ENCODE results near the gene SLAMF9.
"Not testable (repeated sequence)": the region's sequence is repeated elsewhere in the genome, so short reads cannot be mapped to it uniquely, and the experiment has no call there.

Gene SLAMF9

DNA sequence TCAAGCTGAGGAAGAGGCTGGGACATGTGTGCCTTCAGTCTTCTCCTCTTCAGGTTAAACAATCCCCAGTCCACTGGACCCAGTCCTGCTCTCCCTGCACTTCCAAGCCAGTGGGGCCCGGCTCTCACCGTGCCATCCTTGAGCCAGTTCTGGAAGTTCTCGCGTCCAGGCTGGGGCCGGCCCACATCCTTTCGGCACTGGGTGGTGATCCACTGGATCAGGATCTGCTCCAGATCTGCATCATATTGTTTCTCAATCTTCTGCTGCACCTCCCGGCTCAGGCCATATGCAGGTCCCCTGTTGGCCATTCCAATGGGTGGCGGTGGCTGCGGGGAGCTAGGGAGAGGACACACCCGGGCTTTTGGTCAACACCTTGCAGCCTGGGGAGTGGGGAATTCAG lies 33.8 kb downstream of the SLAMF9 start:
- no peak for DNase-seq

DNA sequence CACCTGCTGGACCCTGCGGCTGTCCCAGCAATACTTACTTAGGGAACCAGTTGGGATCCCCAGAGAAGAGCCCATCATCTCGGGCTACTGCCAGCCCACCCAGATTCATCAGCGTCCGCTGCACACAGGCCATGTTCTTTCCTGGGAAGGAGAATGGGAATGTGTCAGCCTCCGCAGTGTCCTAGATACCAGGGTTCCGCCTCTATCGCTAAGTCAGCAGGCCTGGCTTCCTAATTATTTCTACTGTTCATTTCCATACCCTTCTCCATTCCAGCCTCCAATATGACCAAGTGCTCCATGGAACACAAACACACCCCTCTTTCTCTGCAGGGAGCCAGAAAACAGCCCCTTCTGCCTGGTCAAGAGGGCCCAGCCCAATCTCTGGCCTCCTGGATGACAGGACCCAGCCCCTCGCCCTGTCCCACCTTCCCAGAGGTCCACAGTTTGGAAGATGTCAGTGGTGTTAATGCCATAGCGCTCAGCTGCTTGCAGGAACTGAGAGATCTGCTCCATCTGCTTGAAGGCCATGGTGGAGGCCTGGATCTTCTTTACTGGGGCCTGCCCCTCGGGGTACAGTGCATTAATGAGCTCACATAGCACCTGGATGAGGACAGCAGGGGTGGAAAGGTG lies 34.7 kb downstream of the SLAMF9 start:
- DNase-seq = no peak

DNA sequence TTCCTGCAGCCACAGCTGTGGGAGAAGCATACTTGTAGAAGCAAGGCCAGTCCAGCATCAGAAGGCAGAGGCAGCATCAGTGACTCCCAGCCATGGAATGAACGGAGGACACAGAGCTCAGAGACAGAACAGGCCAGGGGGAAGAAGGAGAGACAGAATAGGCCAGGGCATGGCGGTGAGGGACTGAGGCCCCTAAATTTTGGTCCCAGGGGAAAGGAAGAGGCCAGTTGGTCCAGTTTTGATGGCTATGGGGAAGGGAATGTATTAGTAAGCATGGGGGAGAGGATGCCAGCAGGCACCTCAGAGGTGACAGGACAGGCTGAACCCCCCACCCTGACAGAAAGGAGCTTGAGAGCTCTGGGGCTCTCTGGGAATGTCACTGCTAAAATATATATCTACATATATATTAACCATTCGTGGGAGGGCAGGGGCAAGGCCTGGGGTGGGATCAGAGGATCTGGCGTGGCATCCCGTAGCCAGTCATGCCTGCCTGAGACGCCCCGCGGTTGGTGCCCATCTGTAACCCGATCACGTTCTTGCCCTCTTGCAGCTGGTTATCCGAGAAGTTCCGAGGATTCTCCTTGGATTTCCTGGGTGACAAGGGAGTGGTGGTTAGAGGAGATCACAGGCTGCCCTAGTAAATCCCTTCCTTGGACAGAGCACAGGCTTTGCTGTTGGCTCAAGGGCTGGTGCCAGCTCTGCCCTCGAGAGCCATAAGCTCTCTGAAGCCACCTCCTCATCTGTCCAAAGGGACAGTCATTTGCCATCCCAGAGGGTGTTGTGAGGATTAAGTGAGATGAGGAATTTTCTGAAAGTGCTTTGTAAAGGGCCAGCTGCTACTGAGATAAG lies 35.5 kb downstream of the SLAMF9 start:
- DNase-seq = peak in 1 of 2 donors; percentile 14

DNA sequence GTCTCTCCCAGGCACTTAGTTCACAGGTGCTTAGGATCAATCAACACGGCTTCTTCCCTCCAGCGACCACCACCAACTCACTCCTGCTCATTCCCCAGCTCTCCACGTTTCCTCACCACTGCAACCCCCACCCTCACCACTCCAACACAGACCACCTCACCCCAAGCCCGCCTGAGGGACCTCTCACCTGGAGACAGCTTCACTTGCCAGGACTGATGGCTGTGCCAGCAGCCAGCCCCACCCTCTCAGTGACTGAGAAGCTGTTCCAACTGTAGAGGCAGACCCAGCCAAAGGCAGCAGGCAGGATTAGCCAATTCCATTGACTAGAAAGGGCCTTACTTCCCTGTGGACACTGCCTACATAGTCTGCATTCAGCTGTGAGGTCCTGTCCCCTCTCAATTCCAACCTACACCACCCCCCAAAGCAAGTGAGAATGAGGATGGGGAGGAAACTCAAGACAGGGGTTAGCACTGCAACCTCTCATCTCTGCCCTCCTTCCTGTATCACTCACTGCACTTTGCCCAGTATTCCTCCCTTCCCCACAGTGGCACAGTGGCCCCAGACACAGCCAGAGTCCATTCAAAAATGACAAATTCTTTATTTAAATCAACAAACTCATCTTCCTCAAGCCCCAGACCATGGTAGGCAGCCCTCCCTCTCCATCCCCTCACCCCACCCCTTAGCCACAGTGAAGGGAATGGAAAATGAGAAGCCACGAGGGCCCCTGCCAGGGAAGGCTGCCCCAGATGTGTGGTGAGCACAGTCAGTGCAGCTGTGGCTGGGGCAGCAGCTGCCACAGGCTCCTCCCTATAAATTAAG lies 36.3 kb downstream of the SLAMF9 start:
- peak in 1 of 2 donors; percentile 19 for DNase-seq

DNA sequence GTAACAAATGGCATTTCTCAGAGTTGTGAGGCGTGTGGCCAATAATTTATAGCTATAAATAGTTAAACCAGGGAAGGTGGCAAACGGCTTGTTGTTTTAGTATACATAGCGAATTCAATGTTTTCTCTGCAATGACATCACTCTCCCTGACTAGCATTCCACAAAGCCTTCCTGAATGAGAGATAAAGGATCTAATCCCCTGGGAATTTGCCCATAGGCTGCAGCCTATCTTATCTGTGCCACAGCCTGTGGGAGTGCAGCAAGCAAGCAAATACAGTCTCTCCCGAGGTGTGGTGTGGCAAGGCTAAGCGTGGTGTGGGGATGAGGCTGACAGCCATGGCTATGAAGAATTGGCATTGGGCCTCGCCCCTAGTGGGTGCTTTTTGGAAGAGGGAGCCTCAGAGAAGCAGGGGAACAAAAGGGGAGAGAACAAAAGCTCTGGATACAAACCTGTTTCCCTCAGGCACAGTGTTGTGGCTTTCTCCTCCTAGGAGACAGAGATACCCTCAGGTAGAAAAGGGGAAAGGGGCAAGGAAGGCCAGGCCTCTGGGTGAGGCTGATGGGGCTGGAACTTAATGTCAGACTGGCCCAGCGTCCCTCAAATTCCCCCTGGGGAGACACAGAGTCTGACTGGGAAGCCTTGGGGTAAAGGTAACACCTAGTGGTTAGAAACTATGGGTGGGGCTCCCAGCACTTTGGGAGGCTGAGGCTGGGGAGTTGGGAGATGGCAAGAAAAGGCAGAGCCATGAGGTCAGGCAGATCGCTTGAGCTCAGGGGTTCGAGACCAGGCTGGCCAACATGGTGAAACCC lies 37.6 kb downstream of the SLAMF9 start:
- DNase-seq = peak in 1 of 2 donors; percentile 21

DNA sequence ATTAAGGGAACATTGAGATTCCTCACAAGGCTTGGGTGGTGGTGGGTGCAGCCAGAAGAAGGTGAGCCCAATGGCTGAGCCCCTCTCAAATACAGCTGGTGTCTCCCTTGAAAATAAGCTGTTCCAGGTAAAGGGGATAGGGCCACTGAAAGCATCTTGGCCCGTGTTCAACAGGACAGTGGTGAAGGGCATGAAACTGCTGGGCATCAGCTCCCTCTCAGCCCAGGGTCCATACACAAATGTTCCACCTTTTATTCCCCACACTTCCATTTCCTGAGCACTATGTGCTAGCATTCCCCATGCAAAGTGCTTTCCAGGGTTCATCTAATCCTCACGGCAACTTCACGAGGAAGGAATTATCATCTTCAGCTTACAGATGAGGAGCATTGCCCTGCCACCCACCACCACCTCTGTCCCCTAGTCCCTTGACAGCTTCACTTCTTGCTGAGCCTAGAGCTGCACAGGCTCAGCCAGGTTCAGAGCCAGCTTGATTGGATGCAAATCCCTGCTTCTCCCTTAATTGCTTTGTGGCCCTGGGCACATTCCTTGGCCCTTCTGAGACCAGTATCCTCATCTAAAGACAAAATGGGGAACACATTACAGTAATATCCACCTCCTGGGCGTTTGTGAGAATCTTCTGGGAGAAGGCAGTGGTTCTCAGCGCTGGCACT lies 38.3 kb downstream of the SLAMF9 start:
- DNase-seq = peak in 1 of 2 donors; percentile 22

DNA sequence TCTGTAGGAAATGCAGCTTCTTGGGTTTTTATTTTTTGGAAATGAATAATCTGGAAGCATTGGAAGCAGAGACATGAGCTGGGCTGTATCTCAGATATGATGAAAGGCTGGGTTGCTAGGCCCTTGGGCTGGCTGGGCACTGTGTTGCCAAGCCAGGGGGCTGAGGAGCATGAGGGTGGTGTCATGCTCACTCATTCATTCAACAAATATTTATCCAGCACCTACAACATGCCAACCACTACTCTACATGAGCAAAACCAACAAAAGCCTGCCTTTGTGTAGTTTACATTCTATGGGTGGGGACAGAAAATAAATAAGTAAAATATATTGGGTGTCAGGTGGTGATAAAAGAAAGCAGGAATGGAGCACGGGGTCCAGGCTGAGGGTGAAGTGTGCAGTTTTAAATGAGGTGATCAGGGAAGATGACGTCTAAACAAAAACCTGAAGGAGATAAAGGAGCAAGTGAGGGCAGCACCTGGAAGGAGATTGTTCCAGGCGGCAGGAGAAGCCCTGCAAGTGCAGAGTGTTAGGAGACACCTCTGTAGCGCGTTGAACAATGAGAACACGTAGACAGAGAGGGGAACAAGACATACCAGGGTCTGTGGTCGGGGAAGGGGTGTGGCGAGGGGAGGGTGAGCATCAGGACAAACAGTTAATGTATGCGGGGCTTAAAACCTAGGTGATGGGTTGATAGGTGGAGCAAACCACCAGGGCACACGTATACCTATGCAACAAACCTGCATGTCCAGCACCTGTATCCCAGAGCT lies 39.6 kb downstream of the SLAMF9 start:
- DNase-seq = peak in 1 of 2 donors; percentile 14

DNA sequence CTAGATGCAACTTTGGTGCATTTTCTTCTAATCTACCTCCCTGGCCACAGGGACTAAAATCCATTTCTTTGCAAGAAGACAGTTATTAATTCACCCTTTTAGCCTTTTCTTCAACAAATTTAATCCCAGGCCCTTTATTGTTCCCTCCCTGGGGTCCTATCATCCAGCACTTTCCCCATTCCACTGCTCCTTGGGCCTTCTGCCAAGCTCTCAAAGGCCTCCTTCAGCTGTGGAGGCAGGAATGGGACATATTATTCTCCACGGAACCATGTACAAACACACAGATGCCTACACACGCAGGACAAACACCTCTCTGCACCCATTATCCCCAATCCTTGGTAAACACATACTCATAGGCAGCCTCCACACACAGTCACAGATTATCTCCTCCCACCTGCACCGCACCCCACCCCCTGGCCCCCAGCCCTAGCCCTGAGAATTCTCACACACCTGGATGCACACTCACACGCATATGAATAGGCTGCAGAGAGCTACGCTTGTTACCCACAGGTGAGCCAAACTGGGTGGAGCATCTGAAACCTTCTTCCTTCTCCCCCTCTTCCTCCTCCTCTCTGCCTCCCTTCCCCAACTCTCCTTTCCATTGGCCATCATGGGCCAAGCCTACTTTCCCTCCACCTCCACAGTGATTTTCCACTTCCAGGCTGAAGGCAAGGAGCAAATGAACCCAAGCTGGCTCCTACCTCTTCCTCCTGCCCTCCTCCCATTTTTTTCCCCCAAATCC lies 40.4 kb downstream of the SLAMF9 start:
- DNase-seq = peak in 1 of 2 donors; percentile 29

DNA sequence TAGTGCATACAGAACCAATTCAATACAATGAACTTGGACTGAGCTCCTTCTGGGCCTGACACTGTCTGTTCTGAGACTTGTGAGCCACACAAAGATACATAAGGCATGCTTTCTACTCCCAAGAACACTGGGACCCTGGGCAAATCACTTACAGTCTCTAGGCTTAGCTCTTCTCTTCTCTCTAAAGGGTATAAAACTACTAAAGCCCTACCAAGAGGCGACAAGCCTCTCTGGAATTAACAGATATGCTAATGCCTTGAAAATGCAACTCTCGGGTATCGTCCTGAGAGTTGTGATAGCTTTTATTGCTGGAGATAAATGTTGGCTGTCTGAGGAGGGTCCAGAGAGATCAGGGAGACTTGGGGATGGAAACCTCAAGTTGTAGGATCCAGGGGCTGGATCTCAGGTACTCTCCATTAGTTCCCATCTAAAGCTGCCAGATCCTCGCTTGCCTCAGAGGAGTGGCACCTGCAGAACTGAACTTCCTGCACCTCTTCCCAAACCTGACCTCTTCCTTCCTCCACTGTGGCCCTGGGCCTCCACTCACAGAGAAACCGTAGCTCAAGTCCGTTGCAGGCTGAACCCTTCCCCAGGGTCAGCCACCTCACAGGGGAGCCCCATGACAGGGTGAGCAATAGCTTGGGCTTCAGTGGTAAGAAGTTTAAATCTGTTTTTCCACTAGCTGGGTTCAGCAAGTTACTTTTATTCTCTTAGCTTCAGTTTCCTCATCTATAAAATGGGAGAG lies 42.5 kb downstream of the SLAMF9 start:
- DNase-seq = peak in 1 of 2 donors; percentile 31

DNA sequence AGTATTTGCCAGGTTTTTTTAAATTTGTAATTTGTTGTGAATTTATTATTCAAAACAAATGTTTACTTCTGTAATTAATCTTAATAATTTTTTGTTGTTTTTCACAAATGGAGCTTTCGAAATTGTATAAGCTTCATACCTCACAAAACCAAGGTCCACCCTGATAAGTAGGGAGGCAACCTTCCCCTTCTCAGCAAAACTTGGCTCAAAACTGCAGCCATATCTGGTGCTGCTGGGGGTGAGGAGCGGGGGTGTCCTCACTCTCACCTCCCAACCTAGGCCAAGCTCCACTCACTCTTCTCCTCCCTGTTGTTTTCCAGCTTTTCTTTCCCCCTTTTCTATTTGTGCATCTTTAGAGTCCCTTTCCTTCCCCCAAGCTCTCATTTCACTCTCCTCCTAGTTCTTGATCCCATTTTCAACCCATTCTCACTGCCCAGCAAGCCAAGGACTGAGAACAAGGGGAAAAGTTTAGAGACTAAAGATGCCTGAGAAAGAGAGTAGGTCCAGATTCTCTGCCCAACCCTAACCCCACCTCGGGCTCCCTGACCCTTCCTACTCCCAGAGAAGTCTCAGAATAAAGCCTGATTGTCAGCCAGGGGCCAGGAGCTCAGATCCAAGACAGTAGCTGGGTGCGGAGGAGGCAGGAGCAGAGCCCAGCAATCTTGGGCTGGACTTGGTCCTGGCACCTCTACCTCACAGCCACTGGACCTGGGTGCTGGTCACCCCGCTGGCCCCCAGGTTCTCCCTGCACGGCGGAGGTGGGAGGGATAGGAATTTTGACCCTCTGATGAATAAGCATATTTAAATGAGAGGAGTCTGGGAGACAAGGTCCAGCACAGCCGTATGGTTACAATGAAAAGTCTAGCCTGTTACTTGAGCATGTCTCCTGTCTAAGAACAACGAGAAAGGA lies 45.8 kb downstream of the SLAMF9 start:
- no peak for DNase-seq

DNA sequence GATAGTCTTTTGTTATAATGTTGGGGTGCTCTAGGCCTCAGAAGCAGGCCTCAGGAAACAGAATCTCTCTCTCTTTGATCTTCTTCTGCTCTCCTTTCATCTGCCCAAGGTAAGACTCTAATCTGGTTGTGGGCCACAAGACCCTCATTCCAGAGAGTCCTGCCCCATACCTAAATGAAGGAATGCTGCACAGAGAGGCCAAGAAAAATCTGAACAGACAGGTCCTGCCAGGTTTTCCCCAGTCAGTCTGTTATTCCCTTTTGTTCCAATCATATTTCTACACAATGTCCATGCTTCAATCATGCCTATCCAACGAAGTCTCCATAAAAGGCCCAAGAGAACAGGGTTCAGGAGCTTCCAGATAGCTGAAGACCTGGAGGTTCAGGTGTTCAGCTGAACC lies 47.1 kb downstream of the SLAMF9 start:
- no peak for DNase-seq

DNA sequence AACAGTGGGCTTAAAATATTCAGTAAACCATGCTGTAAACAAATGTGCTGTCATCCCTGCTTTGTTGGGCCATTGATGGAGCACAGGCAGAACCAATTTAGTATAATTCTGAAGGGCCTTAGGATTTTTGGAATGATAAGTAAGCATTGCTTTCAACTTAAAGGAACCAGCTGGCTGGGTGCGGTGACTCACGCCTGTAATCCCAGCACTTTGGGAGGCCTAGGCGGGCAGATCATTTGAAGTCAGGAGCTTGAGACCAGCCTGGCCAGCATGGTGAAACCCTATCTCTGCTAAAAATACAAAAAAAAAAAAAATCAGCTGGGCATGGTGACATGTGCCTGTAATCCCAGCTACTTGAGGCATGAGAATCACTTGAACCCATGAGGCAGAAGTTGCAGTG lies 50.0 kb downstream of the SLAMF9 start:
- DNase-seq = not testable (repeated sequence)

DNA sequence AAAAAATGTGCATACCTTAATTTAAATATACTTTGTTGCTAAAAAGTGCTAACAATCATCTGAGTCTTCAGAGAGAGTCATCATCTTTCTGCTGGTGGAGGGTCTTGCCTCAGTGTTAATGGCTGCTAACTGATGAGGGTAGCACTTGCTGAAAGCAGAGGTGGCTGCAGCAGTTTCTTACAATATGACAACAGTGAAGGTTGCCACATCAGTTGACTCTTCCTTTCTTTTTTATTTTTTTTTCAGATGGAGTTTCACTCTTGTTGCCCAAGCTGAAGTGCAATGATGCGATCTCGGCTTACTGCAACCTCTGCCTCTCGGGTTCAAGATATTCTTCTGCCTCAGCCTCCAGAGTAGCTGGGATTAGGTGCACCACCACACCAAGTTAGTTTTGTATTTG lies 51.5 kb downstream of the SLAMF9 start:
- no peak for DNase-seq

Data from CD4-positive, alpha-beta T cell treated with Interleukin-1 beta for 1 hour (primary cell).